Right atrium auricular region (tissue), 2 donors: Measurements from ENCODE around the gene UBXN11. TPM values are rescaled to one million over a fixed set of nuclear protein-coding genes. Genes with fewer than 3 reads are reported as not detected.
"Not testable (repeated sequence)": the region's sequence is repeated elsewhere in the genome, so short reads cannot be mapped to it uniquely, and the experiment has no call there.

Experiments used
- DNase-seq: peaks from one replicate; pipeline ENCODE4 v3.0.0-alpha.2; 2019; ENCODE audit warnings: low spot score
- H3K27ac ChIP-seq, 2 donors: fragments of 200-600 bp; sonication (generic); 1 replicate in 1 of 2; 2 replicates in 1 of 2; pipeline ENCODE4 v1.5.1; 2016 to 2019
- H3K27me3 ChIP-seq, 2 donors: fragments of 200-600 bp; sonication (generic); one replicate each; pipeline versions ENCODE4 v1.5.1 to v1.6.0; 2017 to 2019
- H3K36me3 ChIP-seq: fragments of 200-600 bp; sonication (generic); one replicate; pipeline ENCODE4 v1.5.1; 2016
- H3K4me1 ChIP-seq, 2 donors: fragments of 200-600 bp; sonication (generic); one replicate each; pipeline versions ENCODE4 v1.5.1 to v1.6.0; 2017 to 2019
- H3K4me3 ChIP-seq, 2 donors: fragments of 200-600 bp; sonication (generic); 1 replicate in 1 of 2; 2 replicates in 1 of 2; pipeline ENCODE4 v1.5.1; 2017 to 2019; ENCODE audit warnings: mild to moderate bottlenecking in 1 of 2, moderate library complexity in 1 of 2
- H3K9me3 ChIP-seq, 2 donors: fragments of 200-600 bp; sonication (generic); one replicate each; pipeline ENCODE4 v1.5.1; 2019
- CTCF ChIP-seq, 2 donors: fragments of 200-600 bp; sonication (generic); IDR thresholded peaks; one replicate each; pipeline ENCODE4 v1.5.1; 2019; ENCODE audit warnings: antibody characterized with exemption in 2 of 2
- total RNA-seq, 2 donors: library from RNA; depleted of rRNA; stranded (reverse); fragments of >200 nt; gene quantifications; one replicate each; pipeline ENCODE4 v1.1.0, GENCODE V29; 2016

The UBXN11 gene
- total RNA-seq, 2 donors from 2014 or later: 4.5 to 7.4 TPM

GRCh38 chr1:26317146-26317545 lies 10.7 kb upstream of the UBXN11 start:
- no peak overlapping the region for H3K27ac ChIP-seq
- TF ChIP-seq CTCF (IDR thresholded peaks at IDR 0.05): no peak

DNA sequence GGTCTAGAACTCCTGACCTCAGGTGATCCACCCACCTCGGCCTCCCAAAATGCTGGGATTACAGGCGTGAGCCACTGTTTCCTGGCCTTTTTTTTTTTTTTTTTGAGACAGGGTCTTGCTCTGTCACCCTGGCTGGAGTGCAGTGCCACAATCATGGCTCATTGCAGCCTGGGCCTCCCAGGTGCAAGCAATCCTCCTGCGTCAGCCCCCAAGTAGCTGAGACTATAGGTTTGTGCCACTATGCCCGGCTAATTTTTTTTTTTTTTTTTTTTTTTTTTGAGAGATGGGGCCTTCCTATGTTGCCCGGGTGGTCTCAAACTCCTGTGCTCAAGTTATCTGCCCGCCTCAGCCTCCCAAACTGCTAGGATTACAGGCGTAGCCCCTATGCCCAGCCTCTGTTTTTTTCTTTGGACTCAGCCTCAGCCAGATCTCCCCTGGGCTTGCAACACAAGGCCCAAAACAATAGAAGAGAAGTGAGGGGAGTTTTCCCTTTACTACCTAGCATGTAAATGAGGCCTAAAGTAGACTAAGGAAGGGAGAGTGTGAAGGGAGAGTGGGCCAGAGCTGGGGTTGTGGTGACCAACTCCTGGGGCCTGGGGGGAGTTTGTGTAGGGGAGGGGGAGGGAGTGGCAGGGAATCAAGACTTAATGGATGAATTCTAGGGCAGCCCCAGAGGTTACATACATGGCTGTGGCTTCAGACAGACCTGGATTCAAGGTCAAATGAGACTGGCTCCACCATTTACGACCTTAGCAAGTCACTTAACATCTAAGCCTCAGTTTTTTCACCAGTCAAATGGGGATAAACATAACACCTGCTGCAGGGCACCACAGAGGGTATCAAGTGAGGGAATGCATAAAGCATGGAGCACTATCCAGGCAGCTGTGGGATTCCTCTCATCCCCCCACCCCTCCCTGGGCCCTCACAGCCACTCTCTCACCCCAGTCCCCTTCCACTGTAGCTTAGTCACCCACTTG lies 9.7 kb upstream of the UBXN11 start:
- Histone ChIP-seq H3K4me3 (no peak overlapping the region), H3K27ac (no peak overlapping the region), H3K27me3 (no peaks in the 10 kb centered on the region), H3K9me3 (no peaks in the 10 kb centered on the region), H3K4me1 (peaks cover 0 to 2% of the 10 kb centered on the region in 2 donors), H3K36me3 (no peaks in the 10 kb centered on the region)
- no peak for TF ChIP-seq CTCF (IDR thresholded peaks at IDR 0.05)
- DNase-seq: no peak

More at GRCh38 chr1:26317146-26317545, 10.7 kb upstream of the UBXN11 start:
- Histone ChIP-seq H3K36me3 (no peaks in the 10 kb centered on the region), H3K4me3 (no peak overlapping the region), H3K9me3 (no peaks in the 10 kb centered on the region), H3K4me1 (peaks cover 0 to 5% of the 10 kb centered on the region in 2 donors), H3K27me3 (no peaks in the 10 kb centered on the region)
- DNase-seq: no peak

GRCh38 chr1:26314501-26314900 lies 8.1 kb upstream of the UBXN11 start:
- Histone ChIP-seq H3K27me3 (no peaks in the 10 kb centered on the region), H3K9me3 (no peaks in the 10 kb centered on the region), H3K4me3 (no peak overlapping the region), H3K27ac (no peak overlapping the region), H3K36me3 (no peaks in the 10 kb centered on the region), H3K4me1 (no peaks in the 10 kb centered on the region)
- no peak for TF ChIP-seq CTCF (IDR thresholded peaks at IDR 0.05)
- DNase-seq: no peak

DNA sequence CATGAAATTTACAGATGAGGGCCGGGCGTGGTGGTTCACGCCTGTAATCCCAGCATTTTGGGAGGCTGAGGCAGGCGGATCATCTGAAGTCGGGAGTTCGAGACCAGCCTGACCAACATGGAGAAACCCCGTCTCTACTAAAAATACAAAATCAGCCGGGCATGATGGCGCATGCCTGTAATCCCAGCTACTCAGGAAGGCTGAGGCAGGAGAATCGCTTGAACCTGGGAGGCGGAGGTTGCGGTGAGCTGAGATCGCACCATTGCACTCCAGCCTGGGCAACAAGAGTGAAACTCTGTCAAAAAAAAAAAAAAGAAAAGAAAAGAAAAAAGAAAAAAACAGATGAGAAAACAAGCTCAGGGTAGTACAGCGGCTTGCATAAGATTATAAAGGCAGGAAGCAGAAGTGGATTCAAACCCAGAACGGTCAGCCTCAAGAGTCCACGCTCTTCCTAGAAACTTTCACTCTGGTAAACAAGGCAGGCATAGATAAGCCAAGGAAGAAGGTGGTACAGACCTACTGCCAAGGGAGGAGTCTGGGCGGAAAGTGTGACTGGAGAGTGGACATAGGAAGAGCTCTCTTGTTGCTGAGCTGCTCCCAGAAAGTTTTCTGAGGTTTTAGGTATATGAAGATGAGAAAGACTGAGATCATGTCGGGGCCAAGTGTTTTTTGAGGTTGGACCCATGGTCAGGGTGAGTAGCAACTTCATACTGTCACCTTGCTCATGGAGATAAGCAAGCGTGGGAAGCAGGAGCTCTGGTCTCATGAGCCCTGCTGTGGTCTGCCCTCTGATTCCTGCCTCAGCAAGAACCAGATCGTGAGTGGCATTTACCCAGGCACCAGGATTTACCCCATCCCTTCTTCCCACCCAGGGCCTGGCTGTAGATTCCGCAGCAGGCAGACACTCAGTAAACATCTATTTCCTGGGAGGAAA lies 1.8 kb upstream of the UBXN11 start:
- not testable (repeated sequence) for DNase-seq, H3K27ac ChIP-seq, H3K36me3 ChIP-seq, H3K4me3 ChIP-seq, H3K9me3 ChIP-seq, H3K27me3 ChIP-seq
- peaks cover 0 to 15% of the 10 kb centered on the region in 2 donors for H3K4me1 ChIP-seq

DNA sequence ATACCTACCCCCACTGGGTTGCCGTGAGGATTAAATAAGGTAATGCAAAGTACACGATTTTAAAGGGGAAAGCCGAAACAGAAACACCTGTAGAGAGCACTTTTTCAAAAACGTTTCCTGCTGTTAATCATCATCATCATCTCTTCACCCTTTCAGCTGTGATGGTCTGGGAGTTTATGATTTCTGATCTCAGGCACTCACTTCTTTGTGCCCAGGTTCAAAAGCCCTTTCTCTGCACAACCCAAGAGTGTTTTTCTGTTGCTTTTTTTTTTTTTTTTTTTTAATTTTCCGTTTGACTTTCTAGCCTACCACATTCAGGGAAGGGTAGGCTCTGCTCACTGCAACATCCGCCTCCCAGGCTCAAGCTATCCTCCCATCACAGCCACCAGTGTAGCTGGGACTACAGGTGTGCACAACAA lies 936 bp upstream of the UBXN11 start:
- Histone ChIP-seq H3K27me3 (no peaks in the 10 kb centered on the region), H3K36me3 (no peaks in the 10 kb centered on the region), H3K9me3 (no peaks in the 10 kb centered on the region), H3K27ac (peak overlapping the region in 1 of 2 donors; percentile 49), H3K4me3 (no peak overlapping the region), H3K4me1 (peaks cover 0 to 15% of the 10 kb centered on the region in 2 donors)
- no peak for TF ChIP-seq CTCF (IDR thresholded peaks at IDR 0.05)
- DNase-seq: no peak
